Right ventricle myocardium inferior (tissue), 1 donor: ENCODE results near the gene SLC39A11. TPM values are rescaled to one million over a fixed set of nuclear protein-coding genes. Genes with fewer than 3 reads are reported as not detected.
A peak's percentile ranks its signal among the peaks of the same experiment; 100 is the strongest.
"Not testable (repeated sequence)": the region's sequence is repeated elsewhere in the genome, so short reads cannot be mapped to it uniquely, and the experiment has no call there.

Experiments used
- ATAC-seq: fragments of 200-7000 bp; cut with Tn5 transposase; one replicate; pipeline ENCODE4 v1.9.1; 2020; ENCODE audit warnings: mild to moderate bottlenecking, moderate library complexity
- DNase-seq: peaks from one replicate; pipeline ENCODE4 v3.0.0; 2021; ENCODE audit errors: missing footprints
- intact Hi-C: fragments of 100-400 bp; cut with DNase I; formaldehyde crosslinking; loops from one replicate; pipeline ENCODE4 v1.11.0; 2022
- total RNA-seq: library from RNA; stranded (reverse); fragmentation: NEBNext Ultra II Directional; extraction: Animal tissue kit (Norgen Biotek cat#: 25700); gene quantifications from one replicate; pipeline ENCODE4 v1.2.1, GENCODE V29; 2021
- donor health status: DM: no; HTN: yes; CAD: no; lungs with severe emphysema.

Gene SLC39A11
- total RNA-seq, 1 donor from 2014 or later, result 6.9 TPM

GRCh38 chr17:73062726-73063125 is 29.8 kb downstream of the SLC39A11 start:
- no peak for ATAC-seq

GRCh38 chr17:73061161-73061560 is 31.3 kb downstream of the SLC39A11 start:
- DNase-seq (no peak), ATAC-seq (no peak)
- intact Hi-C loops, result no loop called here

More at GRCh38 chr17:73062726-73063125, 29.8 kb downstream of the SLC39A11 start:
- DNase-seq, result no peak
- intact Hi-C loops, result no loop called here

- ATAC-seq, result no peak
- no peak for DNase-seq
- intact Hi-C loops, result no loop called here
Observed at GRCh38 chr17:73060721-73061120, 31.8 kb downstream of the SLC39A11 start.

- ATAC-seq, DNase-seq, intact Hi-C loops: not testable (repeated sequence)
Observed at GRCh38 chr17:73059713-73060112, 32.8 kb downstream of the SLC39A11 start.

GRCh38 chr17:73058022-73058421 is 34.5 kb downstream of the SLC39A11 start:
- no peak for DNase-seq
- peak; percentile 65 for ATAC-seq
- intact Hi-C loops, result no loop called here

GRCh38 chr17:73057196-73057595 is 35.3 kb downstream of the SLC39A11 start:
- intact Hi-C loops, result no loop called here
- ATAC-seq (no peak), DNase-seq (no peak)

GRCh38 chr17:73052923-73053322 is 39.6 kb downstream of the SLC39A11 start:
- DNase-seq (no peak), ATAC-seq (no peak)
- intact Hi-C loops, result no loop called here

GRCh38 chr17:73050797-73051196 is 41.7 kb downstream of the SLC39A11 start:
- no peak for ATAC-seq
- no peak for DNase-seq
- intact Hi-C loops, result no loop called here

- ATAC-seq, result no peak
- intact Hi-C loops, result no loop called here
- no peak for DNase-seq
Observed at GRCh38 chr17:73048170-73048569, 44.3 kb downstream of the SLC39A11 start.

GRCh38 chr17:73045724-73046123 is 46.8 kb downstream of the SLC39A11 start:
- no peak for DNase-seq
- ATAC-seq, result no peak
- intact Hi-C loops, result no loop called here

- ATAC-seq (peak; percentile 61), DNase-seq (no peak)
- intact Hi-C loops, result no loop called here
Observed at GRCh38 chr17:73043686-73044581, 48.6 kb downstream of the SLC39A11 start.

- ATAC-seq, result peak; percentile 75
- intact Hi-C loops, result no loop called here
- no peak for DNase-seq
Observed at GRCh38 chr17:73042809-73043685, 49.4 kb downstream of the SLC39A11 start.

- DNase-seq (no peak), ATAC-seq (no peak)
- intact Hi-C loops, result no loop called here
Observed at GRCh38 chr17:73042225-73042624, 50.3 kb downstream of the SLC39A11 start.

- ATAC-seq, result no peak
- DNase-seq, result no peak
- intact Hi-C loops, result no loop called here
Observed at GRCh38 chr17:73039282-73039681, 53.2 kb downstream of the SLC39A11 start.

- DNase-seq (no peak), ATAC-seq (no peak)
- intact Hi-C loops, result no loop called here
Observed at GRCh38 chr17:73031472-73031871, 61.0 kb downstream of the SLC39A11 start.

GRCh38 chr17:73030995-73031394 is 61.5 kb downstream of the SLC39A11 start:
- intact Hi-C loops, result no loop called here
- ATAC-seq (no peak), DNase-seq (no peak)

- intact Hi-C loops, result no loop called here
- DNase-seq (no peak), ATAC-seq (no peak)
Observed at GRCh38 chr17:73030501-73030921, 62.0 kb downstream of the SLC39A11 start.

- ATAC-seq (no peak), DNase-seq (no peak)
- intact Hi-C loops, result no loop called here
Observed at GRCh38 chr17:73029991-73030390, 62.5 kb downstream of the SLC39A11 start.

GRCh38 chr17:73029021-73029420 is 63.5 kb downstream of the SLC39A11 start:
- intact Hi-C loops, result no loop called here
- no peak for ATAC-seq
- DNase-seq, result no peak

- intact Hi-C loops, result no loop called here
Observed at GRCh38 chr17:73028299-73028755, 64.2 kb downstream of the SLC39A11 start.

More at GRCh38 chr17:73028299-73028755, 64.2 kb downstream of the SLC39A11 start:
- ATAC-seq (peak; percentile 84), DNase-seq (no peak)
